Measurements from ENCODE around the gene IRF7. TPM values are rescaled to one million over a fixed set of nuclear protein-coding genes. Genes with fewer than 3 reads are reported as not detected.

The IRF7 gene
- total RNA-seq, 1 experiment from 2014 or later = 80.8 TPM

GRCh38 chr11:592918-593317 lies 22.8 kb downstream of the IRF7 start:
- Histone ChIP-seq H3K27me3 (ENCODE audit: low read length) (no peaks in the 10 kb centered on the region), H3F3A (ENCODE audit: low read length, unreplicated experiment) (no peaks in the 10 kb centered on the region), H3K4me2 (ENCODE audit: low read length) (no peak overlapping the region), H3K36me3 (ENCODE audit: low read depth, low read length) (peaks cover 41% of the 10 kb centered on the region), H3K4me3 (ENCODE audit: low read length) (no peak overlapping the region), H3K79me2 (ENCODE audit: low read length) (peaks cover 17% of the 10 kb centered on the region), H3K9ac (ENCODE audit: low read length) (no peak overlapping the region), H3K4me1 (ENCODE audit: insufficient read depth, low read length) (no peaks in the 10 kb centered on the region), H3K9me2 (replicated peaks; ENCODE audit: low read length) (no peaks in the 10 kb centered on the region), H4K20me1 (ENCODE audit: low read length) (no peaks in the 10 kb centered on the region), H2AFZ (ENCODE audit: low read length) (no peak overlapping the region), H3K9me3 (ENCODE audit: low read length) (no peaks in the 10 kb centered on the region), H3K27ac (ENCODE audit: low read length) (no peak overlapping the region)
- DNase-seq (no peak), ATAC-seq (no peak)
- no TSS peak for BruUV-seq (replicated peaks)
- intact Hi-C loops (cut with micrococcal nuclease) = no loop called here
- POLR2A ChIA-PET (ENCODE audit: unreplicated experiment) = no interaction called here
- TF ChIP-seq EZH2 (IDR thresholded peaks at IDR 0.05; ENCODE audit: low read length, unreplicated experiment) (no peak), CTCF (conservative IDR thresholded peaks at IDR 0.05; ENCODE audit: low read depth, low read length) (no peak), EZH2phosphoT487 (IDR thresholded peaks at IDR 0.05; ENCODE audit: borderline replicate concordance, low read length) (no peak)
- CTCF ChIA-PET = no interaction called here

GRCh38 chr11:592501-592900 lies 23.2 kb downstream of the IRF7 start:
- peaks cover 45% of the 10 kb centered on the region for H3K36me3 ChIP-seq (ENCODE audit: low read depth, low read length)
- no peaks in the 10 kb centered on the region for H3K4me1 ChIP-seq (ENCODE audit: insufficient read depth, low read length)
- no peak for ATAC-seq
- H3F3A ChIP-seq (ENCODE audit: low read length, unreplicated experiment) = no peaks in the 10 kb centered on the region
- intact Hi-C loops (cut with micrococcal nuclease) = no loop called here
- H3K79me2 ChIP-seq (ENCODE audit: low read length) = peaks cover 21% of the 10 kb centered on the region
- no peak overlapping the region for H3K27ac ChIP-seq (ENCODE audit: low read length)
- no peaks in the 10 kb centered on the region for H3K9me2 ChIP-seq (replicated peaks; ENCODE audit: low read length)
- CTCF ChIA-PET = no interaction called here
- H4K20me1 ChIP-seq (ENCODE audit: low read length) = no peaks in the 10 kb centered on the region
- no peak overlapping the region for H3K4me2 ChIP-seq (ENCODE audit: low read length)
- no TSS peak for BruUV-seq (replicated peaks)
- no peak overlapping the region for H2AFZ ChIP-seq (ENCODE audit: low read length)
- no peak overlapping the region for H3K9ac ChIP-seq (ENCODE audit: low read length)
- TF ChIP-seq EZH2phosphoT487 (IDR thresholded peaks at IDR 0.05; ENCODE audit: borderline replicate concordance, low read length) (no peak), CTCF (conservative IDR thresholded peaks at IDR 0.05; ENCODE audit: low read depth, low read length) (no peak), EZH2 (IDR thresholded peaks at IDR 0.05; ENCODE audit: low read length, unreplicated experiment) (no peak)
- no peaks in the 10 kb centered on the region for H3K9me3 ChIP-seq (ENCODE audit: low read length)
- POLR2A ChIA-PET (ENCODE audit: unreplicated experiment) = no interaction called here
- H3K27me3 ChIP-seq (ENCODE audit: low read length) = no peaks in the 10 kb centered on the region
- DNase-seq = no peak
- no peak overlapping the region for H3K4me3 ChIP-seq (ENCODE audit: low read length)

- H3K36me3 ChIP-seq (ENCODE audit: low read depth, low read length) = peaks cover 52% of the 10 kb centered on the region
- no peak overlapping the region for H3K4me3 ChIP-seq (ENCODE audit: low read length)
- no peaks in the 10 kb centered on the region for H3K27me3 ChIP-seq (ENCODE audit: low read length)
- DNase-seq (no peak), ATAC-seq (no peak)
- no peak overlapping the region for H3K9ac ChIP-seq (ENCODE audit: low read length)
- H3K4me2 ChIP-seq (ENCODE audit: low read length) = no peak overlapping the region
- TF ChIP-seq EZH2 (IDR thresholded peaks at IDR 0.05; ENCODE audit: low read length, unreplicated experiment) (no peak), EZH2phosphoT487 (IDR thresholded peaks at IDR 0.05; ENCODE audit: borderline replicate concordance, low read length) (no peak), CTCF (conservative IDR thresholded peaks at IDR 0.05; ENCODE audit: low read depth, low read length) (no peak)
- H3K9me2 ChIP-seq (replicated peaks; ENCODE audit: low read length) = no peaks in the 10 kb centered on the region
- intact Hi-C loops (cut with micrococcal nuclease) = no loop called here
- CTCF ChIA-PET = no interaction called here
- H3K9me3 ChIP-seq (ENCODE audit: low read length) = no peaks in the 10 kb centered on the region
- no peaks in the 10 kb centered on the region for H3F3A ChIP-seq (ENCODE audit: low read length, unreplicated experiment)
- H2AFZ ChIP-seq (ENCODE audit: low read length) = no peak overlapping the region
- no peak overlapping the region for H3K27ac ChIP-seq (ENCODE audit: low read length)
- peaks cover 23% of the 10 kb centered on the region for H3K79me2 ChIP-seq (ENCODE audit: low read length)
- no peaks in the 10 kb centered on the region for H4K20me1 ChIP-seq (ENCODE audit: low read length)
- no TSS peak for BruUV-seq (replicated peaks)
- H3K4me1 ChIP-seq (ENCODE audit: insufficient read depth, low read length) = no peaks in the 10 kb centered on the region
- POLR2A ChIA-PET (ENCODE audit: unreplicated experiment) = no interaction called here
Observed at GRCh38 chr11:590997-591396, 24.8 kb downstream of the IRF7 start.
